ENCODE measurements around the gene PRDM4.

PRDM4 gene, protein sequence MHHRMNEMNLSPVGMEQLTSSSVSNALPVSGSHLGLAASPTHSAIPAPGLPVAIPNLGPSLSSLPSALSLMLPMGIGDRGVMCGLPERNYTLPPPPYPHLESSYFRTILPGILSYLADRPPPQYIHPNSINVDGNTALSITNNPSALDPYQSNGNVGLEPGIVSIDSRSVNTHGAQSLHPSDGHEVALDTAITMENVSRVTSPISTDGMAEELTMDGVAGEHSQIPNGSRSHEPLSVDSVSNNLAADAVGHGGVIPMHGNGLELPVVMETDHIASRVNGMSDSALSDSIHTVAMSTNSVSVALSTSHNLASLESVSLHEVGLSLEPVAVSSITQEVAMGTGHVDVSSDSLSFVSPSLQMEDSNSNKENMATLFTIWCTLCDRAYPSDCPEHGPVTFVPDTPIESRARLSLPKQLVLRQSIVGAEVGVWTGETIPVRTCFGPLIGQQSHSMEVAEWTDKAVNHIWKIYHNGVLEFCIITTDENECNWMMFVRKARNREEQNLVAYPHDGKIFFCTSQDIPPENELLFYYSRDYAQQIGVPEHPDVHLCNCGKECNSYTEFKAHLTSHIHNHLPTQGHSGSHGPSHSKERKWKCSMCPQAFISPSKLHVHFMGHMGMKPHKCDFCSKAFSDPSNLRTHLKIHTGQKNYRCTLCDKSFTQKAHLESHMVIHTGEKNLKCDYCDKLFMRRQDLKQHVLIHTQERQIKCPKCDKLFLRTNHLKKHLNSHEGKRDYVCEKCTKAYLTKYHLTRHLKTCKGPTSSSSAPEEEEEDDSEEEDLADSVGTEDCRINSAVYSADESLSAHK

DNA sequence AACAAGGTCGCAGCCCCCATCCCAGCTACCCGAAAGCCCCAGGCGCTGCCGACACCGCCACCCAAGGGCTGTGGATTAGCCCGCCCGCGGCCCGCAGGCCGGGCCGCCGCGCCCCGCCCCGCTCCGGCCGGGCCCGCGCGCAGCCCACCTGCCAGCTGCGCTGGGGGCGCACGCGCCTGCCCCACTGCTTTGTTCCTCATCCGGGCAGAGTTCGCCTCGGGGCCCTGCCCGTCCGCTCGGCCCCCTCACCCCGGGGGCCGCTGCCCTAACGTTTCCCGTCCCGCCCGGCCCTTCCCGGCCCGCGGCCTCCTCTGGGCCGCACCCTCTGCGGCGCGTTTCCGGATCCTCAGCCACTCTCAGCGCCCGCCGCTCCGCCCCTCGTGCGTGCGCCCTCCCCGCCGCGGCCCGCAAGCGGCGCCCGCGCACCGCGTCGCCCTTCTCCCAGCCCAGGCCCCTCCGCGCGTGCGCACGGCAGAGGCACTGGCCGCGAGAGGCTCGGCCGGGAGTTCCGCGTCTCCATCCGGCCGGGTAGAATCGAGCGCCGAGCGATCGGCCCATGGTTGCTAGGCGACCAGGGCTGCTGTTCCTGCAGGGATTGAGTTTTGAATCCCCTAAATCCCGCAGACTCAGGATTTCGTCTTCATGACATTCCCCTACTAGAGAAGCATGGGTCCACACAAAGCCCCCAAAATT lies at the start of gene PRDM4:
Gene PRDM4, minus strand, starts transcription at position 329 of the 693 bp plus-strand sequence. CDS start 622 bp downstream, outside the sequence.
- TF ChIP-seq, protein P1, sequence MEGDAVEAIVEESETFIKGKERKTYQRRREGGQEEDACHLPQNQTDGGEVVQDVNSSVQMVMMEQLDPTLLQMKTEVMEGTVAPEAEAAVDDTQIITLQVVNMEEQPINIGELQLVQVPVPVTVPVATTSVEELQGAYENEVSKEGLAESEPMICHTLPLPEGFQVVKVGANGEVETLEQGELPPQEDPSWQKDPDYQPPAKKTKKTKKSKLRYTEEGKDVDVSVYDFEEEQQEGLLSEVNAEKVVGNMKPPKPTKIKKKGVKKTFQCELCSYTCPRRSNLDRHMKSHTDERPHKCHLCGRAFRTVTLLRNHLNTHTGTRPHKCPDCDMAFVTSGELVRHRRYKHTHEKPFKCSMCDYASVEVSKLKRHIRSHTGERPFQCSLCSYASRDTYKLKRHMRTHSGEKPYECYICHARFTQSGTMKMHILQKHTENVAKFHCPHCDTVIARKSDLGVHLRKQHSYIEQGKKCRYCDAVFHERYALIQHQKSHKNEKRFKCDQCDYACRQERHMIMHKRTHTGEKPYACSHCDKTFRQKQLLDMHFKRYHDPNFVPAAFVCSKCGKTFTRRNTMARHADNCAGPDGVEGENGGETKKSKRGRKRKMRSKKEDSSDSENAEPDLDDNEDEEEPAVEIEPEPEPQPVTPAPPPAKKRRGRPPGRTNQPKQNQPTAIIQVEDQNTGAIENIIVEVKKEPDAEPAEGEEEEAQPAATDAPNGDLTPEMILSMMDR (IDR thresholded peaks at IDR 0.05; ENCODE audit: borderline replicate concordance, control extremely low read depth, extremely low read depth, insufficient read depth, missing control alignments), result peak; percentile 92
- peak; percentile 97 for DNase-seq (ENCODE audit: low spot score)
- in situ Hi-C loops (cut with MboI; ENCODE audit: low sequenced_read_pairs, unreplicated experiment), result loop anchor here (10.0 kb wide), 1 partner anchor 124 kb away; no protein-coding TSS in a partner anchor

DNA sequence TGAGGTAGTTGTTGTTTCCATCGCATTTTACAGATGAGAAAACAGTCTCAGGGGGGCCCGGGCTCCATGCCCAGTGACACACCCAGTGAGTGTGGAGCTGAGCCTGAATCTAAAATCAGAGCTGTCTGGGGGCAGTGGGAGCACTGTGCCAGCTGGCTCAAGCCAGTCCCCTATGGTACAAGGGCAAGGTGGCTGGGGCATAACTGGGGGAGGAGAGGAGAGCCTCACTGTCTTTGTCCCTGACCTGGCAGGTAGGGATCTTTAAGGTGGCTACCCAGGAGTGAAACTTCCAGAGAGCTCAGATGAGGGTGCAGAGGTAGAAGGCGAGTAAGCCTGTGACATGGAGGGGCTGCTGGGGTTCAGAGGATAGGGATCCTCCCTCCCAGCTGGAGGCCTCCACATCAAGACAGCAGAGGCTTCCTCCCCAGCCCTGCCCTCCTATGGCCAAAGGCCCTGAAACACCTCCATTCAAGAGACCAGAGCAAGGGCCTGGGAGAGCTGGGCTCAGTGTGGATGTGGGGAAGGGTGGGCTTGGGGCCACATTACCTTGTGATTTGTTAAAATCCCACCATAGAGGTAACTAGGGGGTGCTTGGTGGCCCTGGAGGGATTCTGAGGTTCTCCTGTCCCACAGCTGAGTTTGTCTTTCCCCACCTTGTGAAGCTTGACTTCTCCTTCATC lies 46.7 kb upstream of the PRDM4 start:
- in situ Hi-C loops (cut with MboI; ENCODE audit: low sequenced_read_pairs, unreplicated experiment), result no loop called here
- TF ChIP-seq, protein P1 (IDR thresholded peaks at IDR 0.05; ENCODE audit: borderline replicate concordance, control extremely low read depth, extremely low read depth, insufficient read depth, missing control alignments), result no peak
- DNase-seq (ENCODE audit: low spot score), result no peak

DNA sequence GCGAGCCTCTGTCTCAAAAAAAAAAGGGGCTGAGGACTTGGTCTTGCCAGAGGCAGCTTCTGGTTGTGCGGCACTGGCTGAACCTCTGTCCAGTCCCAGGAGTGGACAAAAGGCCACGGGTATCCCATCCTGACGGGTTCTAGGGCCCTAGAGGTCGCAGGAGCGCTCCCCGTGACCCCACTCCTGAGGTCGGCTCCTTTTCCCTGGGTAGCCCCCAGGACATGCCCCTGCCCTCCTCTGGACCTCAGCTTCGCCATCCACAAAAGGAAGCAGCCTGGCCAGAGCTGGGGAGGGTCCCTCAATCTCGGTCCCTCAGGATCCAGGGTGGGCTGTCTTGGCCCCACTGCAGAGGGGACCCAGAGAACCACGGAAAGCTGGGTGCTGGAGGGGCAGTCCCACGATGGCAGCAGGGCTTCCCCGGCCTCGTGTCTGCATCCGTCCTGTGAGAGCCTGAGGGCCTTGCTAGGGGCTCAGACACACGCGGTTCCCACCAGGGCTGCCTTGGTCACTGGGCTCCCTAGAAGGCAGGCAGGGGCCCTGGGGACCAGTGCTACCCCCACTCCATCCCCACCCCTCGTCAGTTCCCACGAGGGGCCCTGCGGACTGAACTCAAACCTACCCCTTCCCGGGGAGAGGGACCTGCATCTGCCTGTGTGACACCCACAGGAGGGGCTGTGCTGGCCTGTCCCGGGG lies 44.7 kb upstream of the PRDM4 start:
- in situ Hi-C loops (cut with MboI; ENCODE audit: low sequenced_read_pairs, unreplicated experiment), result no loop called here
- TF ChIP-seq, protein P1 (IDR thresholded peaks at IDR 0.05; ENCODE audit: borderline replicate concordance, control extremely low read depth, extremely low read depth, insufficient read depth, missing control alignments), result no peak

DNA sequence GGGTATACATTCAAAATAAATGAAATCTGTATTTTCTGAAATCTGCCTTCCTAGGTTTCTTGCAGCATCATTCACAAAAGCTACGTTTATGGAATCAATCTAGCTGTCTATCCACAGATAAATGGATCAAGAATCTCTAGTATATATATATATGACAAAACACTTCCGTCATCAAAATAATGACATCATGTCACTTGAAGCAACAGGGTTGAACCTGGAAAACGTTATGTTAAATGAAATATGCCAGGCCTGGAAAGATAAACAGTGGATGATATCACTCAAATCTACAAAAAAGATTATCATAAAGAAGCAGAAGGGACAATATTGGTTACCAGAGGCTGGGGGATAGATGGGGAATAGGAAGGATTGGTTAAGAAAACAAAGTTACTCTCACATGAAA lies 42.2 kb upstream of the PRDM4 start:
- in situ Hi-C loops (cut with MboI; ENCODE audit: low sequenced_read_pairs, unreplicated experiment), result no loop called here
- no peak for DNase-seq (ENCODE audit: low spot score)
- TF ChIP-seq, protein P1 (IDR thresholded peaks at IDR 0.05; ENCODE audit: borderline replicate concordance, control extremely low read depth, extremely low read depth, insufficient read depth, missing control alignments), result no peak

More for the DNA sequence above, 44.7 kb upstream of the PRDM4 start:
- DNase-seq (ENCODE audit: low spot score), result no peak

DNA sequence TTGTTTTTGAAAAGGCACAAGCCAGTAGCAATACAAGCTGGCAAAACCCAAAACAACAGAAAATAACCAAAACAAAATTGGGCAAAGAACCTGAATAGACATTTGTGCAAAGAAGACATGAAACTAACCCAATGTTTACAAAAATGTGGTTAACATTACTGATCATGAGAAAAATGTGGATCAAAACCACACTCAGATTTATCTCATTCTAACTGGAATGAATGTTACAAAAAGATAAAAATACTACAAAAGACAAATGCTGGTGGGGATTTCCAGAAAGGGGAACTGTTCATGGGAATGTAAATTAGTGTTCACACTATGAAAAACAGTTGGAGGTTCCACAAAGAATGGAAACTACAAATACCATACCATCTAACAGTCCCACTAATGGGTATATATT lies 40.2 kb upstream of the PRDM4 start:
- DNase-seq (ENCODE audit: low spot score), result no peak
- TF ChIP-seq, protein P1 (IDR thresholded peaks at IDR 0.05; ENCODE audit: borderline replicate concordance, control extremely low read depth, extremely low read depth, insufficient read depth, missing control alignments), result no peak
- in situ Hi-C loops (cut with MboI; ENCODE audit: low sequenced_read_pairs, unreplicated experiment), result no loop called here
